WTC11 (cell line): ENCODE data around the gene RGS14. TPM values are rescaled to one million over a fixed set of nuclear protein-coding genes. Genes with fewer than 3 reads are reported as not detected.

Experiments
- ATAC-seq: fragments of 200-7000 bp; cut with Tn5 transposase; 2 replicates; pipeline ENCODE4 v1.10.0; 2021; ENCODE audit warnings: mild to moderate bottlenecking, moderate library complexity
- CTCF ChIA-PET: fragments of 300-600 bp; sonication (Branson Sonifier 250); formaldehyde crosslinking; loops from one replicate; lab custom pipeline; 2021; ENCODE audit warnings: antibody characterized with exemption; lab: Charles Lee
- POLR2A ChIA-PET: fragments of 350-600 bp; sonication (Branson Sonifier 250); formaldehyde crosslinking; loops from one replicate; lab custom pipeline; 2021; ENCODE audit warnings: antibody characterized with exemption; lab: Charles Lee
- DNase-seq: peaks from one replicate; pipeline ENCODE4 v3.0.0; 2021; ENCODE audit warnings: low spot score
- H3K27ac Mint-ChIP-seq: 2 replicates; pipeline ENCODE4 v1.8.0; 2021; ENCODE audit warnings: mixed read lengths
- H3K27me3 Mint-ChIP-seq: 2 replicates; pipeline ENCODE4 v1.8.0; 2021; ENCODE audit warnings: low read depth, mild to moderate bottlenecking, moderate library complexity, mixed read lengths
- H3K36me3 Mint-ChIP-seq: 2 replicates; pipeline ENCODE4 v1.8.0; 2021; ENCODE audit warnings: mixed read lengths
- H3K4me1 Mint-ChIP-seq: 2 replicates; pipeline ENCODE4 v1.8.0; 2022; ENCODE audit warnings: mixed read lengths
- H3K4me3 Mint-ChIP-seq: 2 replicates; pipeline ENCODE4 v1.8.0; 2021; ENCODE audit warnings: mild to moderate bottlenecking, moderate library complexity, mixed read lengths
- H3K9me3 Mint-ChIP-seq: 2 replicates; pipeline ENCODE4 v1.8.0; 2021; ENCODE audit warnings: mixed read lengths
- GTF2I ChIP-seq: fragments of 250-450 bp; sonication (Bioruptor Pico); conservative IDR thresholded peaks from 2 replicates; pipeline ENCODE4 v1.4.0; 2021; ENCODE audit warnings: mild to moderate bottlenecking
- SMAD3 ChIP-seq: sonication (generic); formaldehyde crosslinking; IDR thresholded peaks from 2 replicates; pipeline ENCODE4 v1.8.0; 2022; ENCODE audit warnings: missing genetic modification reagents, mild to moderate bottlenecking, borderline replicate concordance
- SP1 ChIP-seq: sonication (generic); formaldehyde crosslinking; conservative IDR thresholded peaks from 2 replicates; pipeline ENCODE4 v1.8.1; 2022; ENCODE audit warnings: missing genetic modification reagents
- TEAD4 ChIP-seq: sonication (generic); formaldehyde crosslinking; IDR thresholded peaks from 2 replicates; pipeline ENCODE4 v1.8.0; 2022; ENCODE audit warnings: mild to moderate bottlenecking, missing genetic modification reagents
- ZNF121 ChIP-seq: sonication (generic); formaldehyde crosslinking; IDR thresholded peaks from 2 replicates; pipeline ENCODE4 v1.8.0; 2023; ENCODE audit warnings: missing genetic modification reagents
- ZNF263 ChIP-seq: sonication (generic); formaldehyde crosslinking; IDR thresholded peaks from 2 replicates; pipeline ENCODE4 v1.8.1; 2022; ENCODE audit warnings: low read depth, mild to moderate bottlenecking, moderate library complexity, missing genetic modification reagents
- ZNF416 ChIP-seq: fragments of 250-450 bp; sonication (Bioruptor Pico); IDR thresholded peaks from 2 replicates; pipeline ENCODE4 v1.9.0; 2021; ENCODE audit warnings: mild to moderate bottlenecking, inconsistent platforms
- total RNA-seq: library from RNA; stranded (reverse); gene quantifications from 3 replicates; pipeline ENCODE4 v1.2.3, GENCODE V29; 2021
- TF ChIP-seq, protein P1 (sequence below): sonication (generic); formaldehyde crosslinking; IDR thresholded peaks from 2 replicates; pipeline ENCODE4 v1.8.1; 2023; ENCODE audit warnings: mild to moderate bottlenecking, missing genetic modification reagents, moderate library complexity
- TF ChIP-seq, protein P2 (sequence below): sonication (generic); formaldehyde crosslinking; IDR thresholded peaks from 2 replicates; pipeline ENCODE4 v1.8.0; 2022; ENCODE audit warnings: mild to moderate bottlenecking, missing genetic modification reagents
- TF ChIP-seq, protein P3 (sequence below): fragments of 250-450 bp; sonication (Bioruptor Pico); IDR thresholded peaks from 2 replicates; pipeline ENCODE4 v1.9.0; 2021; ENCODE audit warnings: moderate library complexity, mild to moderate bottlenecking, inconsistent platforms, borderline replicate concordance
- TF ChIP-seq, protein P4 (sequence below): sonication (generic); formaldehyde crosslinking; IDR thresholded peaks from 2 replicates; pipeline ENCODE4 v1.8.1; 2023; ENCODE audit warnings: mild to moderate bottlenecking, moderate library complexity, missing genetic modification reagents
- TF ChIP-seq, protein P5 (sequence below): sonication (generic); formaldehyde crosslinking; conservative IDR thresholded peaks from 2 replicates; pipeline ENCODE4 v1.8.1; 2022; ENCODE audit warnings: mild to moderate bottlenecking, missing genetic modification reagents
- TF ChIP-seq, protein P6 (sequence below): fragments of 250-450 bp; sonication (Bioruptor Pico); IDR thresholded peaks from 2 replicates; pipeline ENCODE4 v1.9.0; 2021; ENCODE audit warnings: mild to moderate bottlenecking, borderline replicate concordance
- TF ChIP-seq, protein P7 (sequence below): sonication (generic); formaldehyde crosslinking; IDR thresholded peaks from 2 replicates; pipeline ENCODE4 v1.8.1; 2022; ENCODE audit warnings: low read depth, missing genetic modification reagents, borderline replicate concordance
- TF ChIP-seq, protein P8 (sequence below): sonication (generic); formaldehyde crosslinking; IDR thresholded peaks from 2 replicates; pipeline ENCODE4 v1.8.1; 2022; ENCODE audit warnings: missing genetic modification reagents, borderline replicate concordance
- TF ChIP-seq, protein P9 (sequence below): sonication (generic); formaldehyde crosslinking; IDR thresholded peaks from 2 replicates; pipeline ENCODE4 v1.8.1; 2023; ENCODE audit warnings: mild to moderate bottlenecking, missing genetic modification reagents, borderline replicate concordance

Gene RGS14
- total RNA-seq, 1 experiment from 2014 or later, result 74.6 TPM

DNA sequence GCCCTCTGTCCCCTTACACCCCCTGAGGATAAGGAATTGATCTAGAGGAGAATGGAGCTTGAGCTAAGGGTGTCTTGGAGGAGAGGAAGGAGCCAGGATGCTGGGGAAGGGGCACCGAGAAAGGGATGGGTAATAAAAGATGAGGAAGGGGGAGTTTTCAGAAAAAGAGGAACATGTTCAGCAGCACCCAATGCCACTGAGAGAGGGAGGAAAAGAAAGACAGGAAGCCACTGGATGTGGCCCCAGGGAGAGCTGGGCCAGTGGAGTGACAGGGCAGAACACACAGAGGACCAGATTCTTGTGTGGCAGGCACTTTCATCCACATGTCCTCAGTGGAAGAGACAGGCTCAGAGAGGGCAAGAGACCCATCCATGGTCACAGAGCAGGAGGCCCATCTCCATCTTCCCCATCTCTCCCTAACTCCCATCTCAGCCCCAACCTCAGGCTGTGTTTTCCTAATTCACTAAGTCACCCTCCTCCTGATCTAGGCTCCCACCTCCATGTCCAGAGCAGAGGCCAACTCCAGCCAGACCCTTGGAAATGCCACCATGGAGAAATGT, 35.6 kb downstream of the RGS14 start:
- CTCF ChIA-PET, result interaction anchor here (0.8 to 9.6 kb wide), 9 partner anchors 10 to 83 kb away, joined by 3 to 216 read pairs (median 4); partner anchors contain the start of gene PFN3

More for the DNA sequence above, 35.6 kb downstream of the RGS14 start:
- Mint-ChIP-seq H3K4me1 (peaks cover 41% of the 10 kb centered on the region), H3K27me3 (peaks cover 27% of the 10 kb centered on the region), H3K9me3 (no peaks in the 10 kb centered on the region), H3K36me3 (no peaks in the 10 kb centered on the region), H3K4me3 (no peak overlapping the region), H3K27ac (no peak overlapping the region)
- no peak for ATAC-seq
- POLR2A ChIA-PET, result interaction anchor here (1.5 kb wide), 1 partner anchor 9 kb away, joined by 6 read pairs; no protein-coding TSS in a partner anchor
- TF ChIP-seq ZNF263 (CRISPR knock-in tag) (no peak), ZNF416 (CRISPR knock-in tag) (no peak), ZNF121 (CRISPR knock-in tag) (no peak), SP1 (no peak), TEAD4 (CRISPR knock-in tag) (no peak), SMAD3 (CRISPR knock-in tag) (no peak), GTF2I (CRISPR knock-in tag) (no peak)
- TF ChIP-seq, protein P1, sequence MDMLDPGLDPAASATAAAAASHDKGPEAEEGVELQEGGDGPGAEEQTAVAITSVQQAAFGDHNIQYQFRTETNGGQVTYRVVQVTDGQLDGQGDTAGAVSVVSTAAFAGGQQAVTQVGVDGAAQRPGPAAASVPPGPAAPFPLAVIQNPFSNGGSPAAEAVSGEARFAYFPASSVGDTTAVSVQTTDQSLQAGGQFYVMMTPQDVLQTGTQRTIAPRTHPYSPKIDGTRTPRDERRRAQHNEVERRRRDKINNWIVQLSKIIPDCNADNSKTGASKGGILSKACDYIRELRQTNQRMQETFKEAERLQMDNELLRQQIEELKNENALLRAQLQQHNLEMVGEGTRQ (CRISPR knock-in tag), result no peak
- TF ChIP-seq, protein P2, sequence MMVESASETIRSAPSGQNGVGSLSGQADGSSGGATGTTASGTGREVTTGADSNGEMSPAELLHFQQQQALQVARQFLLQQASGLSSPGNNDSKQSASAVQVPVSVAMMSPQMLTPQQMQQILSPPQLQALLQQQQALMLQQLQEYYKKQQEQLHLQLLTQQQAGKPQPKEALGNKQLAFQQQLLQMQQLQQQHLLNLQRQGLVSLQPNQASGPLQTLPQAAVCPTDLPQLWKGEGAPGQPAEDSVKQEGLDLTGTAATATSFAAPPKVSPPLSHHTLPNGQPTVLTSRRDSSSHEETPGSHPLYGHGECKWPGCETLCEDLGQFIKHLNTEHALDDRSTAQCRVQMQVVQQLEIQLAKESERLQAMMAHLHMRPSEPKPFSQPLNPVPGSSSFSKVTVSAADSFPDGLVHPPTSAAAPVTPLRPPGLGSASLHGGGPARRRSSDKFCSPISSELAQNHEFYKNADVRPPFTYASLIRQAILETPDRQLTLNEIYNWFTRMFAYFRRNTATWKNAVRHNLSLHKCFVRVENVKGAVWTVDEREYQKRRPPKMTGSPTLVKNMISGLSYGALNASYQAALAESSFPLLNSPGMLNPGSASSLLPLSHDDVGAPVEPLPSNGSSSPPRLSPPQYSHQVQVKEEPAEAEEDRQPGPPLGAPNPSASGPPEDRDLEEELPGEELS (CRISPR knock-in tag), result no peak
- TF ChIP-seq, protein P3, sequence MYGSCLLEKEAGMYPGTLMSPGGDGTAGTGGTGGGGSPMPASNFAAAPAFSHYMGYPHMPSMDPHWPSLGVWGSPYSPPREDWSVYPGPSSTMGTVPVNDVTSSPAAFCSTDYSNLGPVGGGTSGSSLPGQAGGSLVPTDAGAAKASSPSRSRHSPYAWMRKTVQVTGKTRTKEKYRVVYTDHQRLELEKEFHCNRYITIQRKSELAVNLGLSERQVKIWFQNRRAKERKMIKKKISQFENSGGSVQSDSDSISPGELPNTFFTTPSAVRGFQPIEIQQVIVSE (CRISPR knock-in tag), result no peak
- TF ChIP-seq, protein P4, sequence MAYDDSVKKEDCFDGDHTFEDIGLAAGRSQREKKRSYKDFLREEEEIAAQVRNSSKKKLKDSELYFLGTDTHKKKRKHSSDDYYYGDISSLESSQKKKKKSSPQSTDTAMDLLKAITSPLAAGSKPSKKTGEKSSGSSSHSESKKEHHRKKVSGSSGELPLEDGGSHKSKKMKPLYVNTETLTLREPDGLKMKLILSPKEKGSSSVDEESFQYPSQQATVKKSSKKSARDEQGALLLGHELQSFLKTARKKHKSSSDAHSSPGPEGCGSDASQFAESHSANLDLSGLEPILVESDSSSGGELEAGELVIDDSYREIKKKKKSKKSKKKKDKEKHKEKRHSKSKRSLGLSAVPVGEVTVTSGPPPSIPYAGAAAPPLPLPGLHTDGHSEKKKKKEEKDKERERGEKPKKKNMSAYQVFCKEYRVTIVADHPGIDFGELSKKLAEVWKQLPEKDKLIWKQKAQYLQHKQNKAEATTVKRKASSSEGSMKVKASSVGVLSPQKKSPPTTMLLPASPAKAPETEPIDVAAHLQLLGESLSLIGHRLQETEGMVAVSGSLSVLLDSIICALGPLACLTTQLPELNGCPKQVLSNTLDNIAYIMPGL (CRISPR knock-in tag), result no peak
- TF ChIP-seq, protein P5, sequence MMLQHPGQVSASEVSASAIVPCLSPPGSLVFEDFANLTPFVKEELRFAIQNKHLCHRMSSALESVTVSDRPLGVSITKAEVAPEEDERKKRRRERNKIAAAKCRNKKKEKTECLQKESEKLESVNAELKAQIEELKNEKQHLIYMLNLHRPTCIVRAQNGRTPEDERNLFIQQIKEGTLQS, result no peak
- TF ChIP-seq, protein P6, sequence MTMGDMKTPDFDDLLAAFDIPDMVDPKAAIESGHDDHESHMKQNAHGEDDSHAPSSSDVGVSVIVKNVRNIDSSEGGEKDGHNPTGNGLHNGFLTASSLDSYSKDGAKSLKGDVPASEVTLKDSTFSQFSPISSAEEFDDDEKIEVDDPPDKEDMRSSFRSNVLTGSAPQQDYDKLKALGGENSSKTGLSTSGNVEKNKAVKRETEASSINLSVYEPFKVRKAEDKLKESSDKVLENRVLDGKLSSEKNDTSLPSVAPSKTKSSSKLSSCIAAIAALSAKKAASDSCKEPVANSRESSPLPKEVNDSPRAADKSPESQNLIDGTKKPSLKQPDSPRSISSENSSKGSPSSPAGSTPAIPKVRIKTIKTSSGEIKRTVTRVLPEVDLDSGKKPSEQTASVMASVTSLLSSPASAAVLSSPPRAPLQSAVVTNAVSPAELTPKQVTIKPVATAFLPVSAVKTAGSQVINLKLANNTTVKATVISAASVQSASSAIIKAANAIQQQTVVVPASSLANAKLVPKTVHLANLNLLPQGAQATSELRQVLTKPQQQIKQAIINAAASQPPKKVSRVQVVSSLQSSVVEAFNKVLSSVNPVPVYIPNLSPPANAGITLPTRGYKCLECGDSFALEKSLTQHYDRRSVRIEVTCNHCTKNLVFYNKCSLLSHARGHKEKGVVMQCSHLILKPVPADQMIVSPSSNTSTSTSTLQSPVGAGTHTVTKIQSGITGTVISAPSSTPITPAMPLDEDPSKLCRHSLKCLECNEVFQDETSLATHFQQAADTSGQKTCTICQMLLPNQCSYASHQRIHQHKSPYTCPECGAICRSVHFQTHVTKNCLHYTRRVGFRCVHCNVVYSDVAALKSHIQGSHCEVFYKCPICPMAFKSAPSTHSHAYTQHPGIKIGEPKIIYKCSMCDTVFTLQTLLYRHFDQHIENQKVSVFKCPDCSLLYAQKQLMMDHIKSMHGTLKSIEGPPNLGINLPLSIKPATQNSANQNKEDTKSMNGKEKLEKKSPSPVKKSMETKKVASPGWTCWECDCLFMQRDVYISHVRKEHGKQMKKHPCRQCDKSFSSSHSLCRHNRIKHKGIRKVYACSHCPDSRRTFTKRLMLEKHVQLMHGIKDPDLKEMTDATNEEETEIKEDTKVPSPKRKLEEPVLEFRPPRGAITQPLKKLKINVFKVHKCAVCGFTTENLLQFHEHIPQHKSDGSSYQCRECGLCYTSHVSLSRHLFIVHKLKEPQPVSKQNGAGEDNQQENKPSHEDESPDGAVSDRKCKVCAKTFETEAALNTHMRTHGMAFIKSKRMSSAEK (CRISPR knock-in tag), result no peak
- TF ChIP-seq, protein P7, sequence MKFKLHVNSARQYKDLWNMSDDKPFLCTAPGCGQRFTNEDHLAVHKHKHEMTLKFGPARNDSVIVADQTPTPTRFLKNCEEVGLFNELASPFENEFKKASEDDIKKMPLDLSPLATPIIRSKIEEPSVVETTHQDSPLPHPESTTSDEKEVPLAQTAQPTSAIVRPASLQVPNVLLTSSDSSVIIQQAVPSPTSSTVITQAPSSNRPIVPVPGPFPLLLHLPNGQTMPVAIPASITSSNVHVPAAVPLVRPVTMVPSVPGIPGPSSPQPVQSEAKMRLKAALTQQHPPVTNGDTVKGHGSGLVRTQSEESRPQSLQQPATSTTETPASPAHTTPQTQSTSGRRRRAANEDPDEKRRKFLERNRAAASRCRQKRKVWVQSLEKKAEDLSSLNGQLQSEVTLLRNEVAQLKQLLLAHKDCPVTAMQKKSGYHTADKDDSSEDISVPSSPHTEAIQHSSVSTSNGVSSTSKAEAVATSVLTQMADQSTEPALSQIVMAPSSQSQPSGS (CRISPR knock-in tag), result no peak
- TF ChIP-seq, protein P8, sequence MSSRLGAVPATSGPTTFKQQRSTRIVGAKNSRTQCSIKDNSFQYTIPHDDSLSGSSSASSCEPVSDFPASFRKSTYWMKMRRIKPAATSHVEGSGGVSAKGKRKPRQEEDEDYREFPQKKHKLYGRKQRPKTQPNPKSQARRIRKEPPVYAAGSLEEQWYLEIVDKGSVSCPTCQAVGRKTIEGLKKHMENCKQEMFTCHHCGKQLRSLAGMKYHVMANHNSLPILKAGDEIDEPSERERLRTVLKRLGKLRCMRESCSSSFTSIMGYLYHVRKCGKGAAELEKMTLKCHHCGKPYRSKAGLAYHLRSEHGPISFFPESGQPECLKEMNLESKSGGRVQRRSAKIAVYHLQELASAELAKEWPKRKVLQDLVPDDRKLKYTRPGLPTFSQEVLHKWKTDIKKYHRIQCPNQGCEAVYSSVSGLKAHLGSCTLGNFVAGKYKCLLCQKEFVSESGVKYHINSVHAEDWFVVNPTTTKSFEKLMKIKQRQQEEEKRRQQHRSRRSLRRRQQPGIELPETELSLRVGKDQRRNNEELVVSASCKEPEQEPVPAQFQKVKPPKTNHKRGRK (CRISPR knock-in tag), result no peak
- TF ChIP-seq, protein P9, sequence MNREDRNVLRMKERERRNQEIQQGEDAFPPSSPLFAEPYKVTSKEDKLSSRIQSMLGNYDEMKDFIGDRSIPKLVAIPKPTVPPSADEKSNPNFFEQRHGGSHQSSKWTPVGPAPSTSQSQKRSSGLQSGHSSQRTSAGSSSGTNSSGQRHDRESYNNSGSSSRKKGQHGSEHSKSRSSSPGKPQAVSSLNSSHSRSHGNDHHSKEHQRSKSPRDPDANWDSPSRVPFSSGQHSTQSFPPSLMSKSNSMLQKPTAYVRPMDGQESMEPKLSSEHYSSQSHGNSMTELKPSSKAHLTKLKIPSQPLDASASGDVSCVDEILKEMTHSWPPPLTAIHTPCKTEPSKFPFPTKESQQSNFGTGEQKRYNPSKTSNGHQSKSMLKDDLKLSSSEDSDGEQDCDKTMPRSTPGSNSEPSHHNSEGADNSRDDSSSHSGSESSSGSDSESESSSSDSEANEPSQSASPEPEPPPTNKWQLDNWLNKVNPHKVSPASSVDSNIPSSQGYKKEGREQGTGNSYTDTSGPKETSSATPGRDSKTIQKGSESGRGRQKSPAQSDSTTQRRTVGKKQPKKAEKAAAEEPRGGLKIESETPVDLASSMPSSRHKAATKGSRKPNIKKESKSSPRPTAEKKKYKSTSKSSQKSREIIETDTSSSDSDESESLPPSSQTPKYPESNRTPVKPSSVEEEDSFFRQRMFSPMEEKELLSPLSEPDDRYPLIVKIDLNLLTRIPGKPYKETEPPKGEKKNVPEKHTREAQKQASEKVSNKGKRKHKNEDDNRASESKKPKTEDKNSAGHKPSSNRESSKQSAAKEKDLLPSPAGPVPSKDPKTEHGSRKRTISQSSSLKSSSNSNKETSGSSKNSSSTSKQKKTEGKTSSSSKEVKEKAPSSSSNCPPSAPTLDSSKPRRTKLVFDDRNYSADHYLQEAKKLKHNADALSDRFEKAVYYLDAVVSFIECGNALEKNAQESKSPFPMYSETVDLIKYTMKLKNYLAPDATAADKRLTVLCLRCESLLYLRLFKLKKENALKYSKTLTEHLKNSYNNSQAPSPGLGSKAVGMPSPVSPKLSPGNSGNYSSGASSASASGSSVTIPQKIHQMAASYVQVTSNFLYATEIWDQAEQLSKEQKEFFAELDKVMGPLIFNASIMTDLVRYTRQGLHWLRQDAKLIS (CRISPR knock-in tag), result no peak
- no peak for DNase-seq
